ENCODE results near the gene GRPEL1. TPM values are rescaled to one million over a fixed set of nuclear protein-coding genes. Genes with fewer than 3 reads are reported as not detected.

The GRPEL1 gene
- total and polyA plus RNA-seq, 2 of the 13 experiments (the other 11 are each of a cell fraction or from before 2014, with no cell fraction given): 32.3 to 141 TPM

DNA sequence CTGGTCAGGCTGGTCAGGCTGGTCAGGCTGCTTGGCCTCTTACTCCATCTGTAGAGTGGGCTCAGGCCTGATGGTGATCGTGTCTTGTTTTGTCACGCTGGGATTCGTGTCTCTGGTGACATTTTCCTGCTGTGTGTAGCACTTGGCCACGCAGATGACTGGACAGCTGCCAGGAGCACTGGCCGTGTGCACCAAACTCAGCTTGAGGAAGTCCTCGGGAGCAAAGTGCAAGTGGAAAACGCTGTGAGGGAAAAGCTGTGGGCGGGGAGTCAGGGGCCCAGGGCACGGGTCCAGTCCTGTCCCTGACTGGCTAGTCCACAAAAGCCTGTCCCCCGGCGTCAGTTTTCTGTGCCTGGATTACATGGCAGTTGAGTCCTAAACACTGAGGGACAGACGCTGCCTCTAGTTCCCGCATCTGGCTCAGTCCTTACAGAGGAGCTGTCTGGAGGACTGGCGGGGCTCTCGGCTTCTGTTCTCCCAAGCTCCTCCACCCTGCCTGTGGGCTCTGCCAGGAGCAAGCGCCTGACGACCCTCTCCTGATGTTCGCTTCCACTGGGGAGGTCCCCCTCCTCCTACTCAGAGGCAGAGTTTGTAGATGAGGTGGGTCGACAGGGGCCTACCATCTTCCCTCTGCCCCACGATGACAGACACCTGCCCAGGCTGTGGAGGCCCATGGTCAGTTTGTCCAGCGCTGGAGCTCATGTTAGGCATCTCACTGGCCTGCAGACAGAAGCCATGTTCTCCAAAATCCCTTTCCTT is 35.9 kb upstream of the GRPEL1 start (continued):
- TF ChIP-seq ZNF816 (CRISPR knock-in tag; IDR thresholded peaks at IDR 0.05; ENCODE audit: borderline replicate concordance): no peak
- peak in 1 of 2 experiments; percentile 35; a peak in 1 of 4 replicates for TF ChIP-seq REST (IDR thresholded peaks at IDR 0.05; ENCODE audit: borderline replicate concordance in 1 of 2, low read depth in 1 of 2, low read length in 2 of 2)
- TF ChIP-seq, protein P1, sequence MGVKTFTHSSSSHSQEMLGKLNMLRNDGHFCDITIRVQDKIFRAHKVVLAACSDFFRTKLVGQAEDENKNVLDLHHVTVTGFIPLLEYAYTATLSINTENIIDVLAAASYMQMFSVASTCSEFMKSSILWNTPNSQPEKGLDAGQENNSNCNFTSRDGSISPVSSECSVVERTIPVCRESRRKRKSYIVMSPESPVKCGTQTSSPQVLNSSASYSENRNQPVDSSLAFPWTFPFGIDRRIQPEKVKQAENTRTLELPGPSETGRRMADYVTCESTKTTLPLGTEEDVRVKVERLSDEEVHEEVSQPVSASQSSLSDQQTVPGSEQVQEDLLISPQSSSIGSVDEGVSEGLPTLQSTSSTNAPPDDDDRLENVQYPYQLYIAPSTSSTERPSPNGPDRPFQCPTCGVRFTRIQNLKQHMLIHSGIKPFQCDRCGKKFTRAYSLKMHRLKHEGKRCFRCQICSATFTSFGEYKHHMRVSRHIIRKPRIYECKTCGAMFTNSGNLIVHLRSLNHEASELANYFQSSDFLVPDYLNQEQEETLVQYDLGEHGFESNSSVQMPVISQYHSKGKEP (CRISPR knock-in tag; IDR thresholded peaks at IDR 0.05): no peak
- peak; percentile 11; the same call in 1 of the 2 replicates for TF ChIP-seq FOSL2 (CRISPR knock-in tag; IDR thresholded peaks at IDR 0.05)
- no peak for TF ChIP-seq ZNF773 (CRISPR knock-in tag; IDR thresholded peaks at IDR 0.05; ENCODE audit: borderline replicate concordance)
- TF ChIP-seq POLR2A (IDR thresholded peaks at IDR 0.05; ENCODE audit: insufficient read depth in 1 of 2, low read depth in 2 of 2, low read length in 2 of 2): peak; percentile 51 to 62
- TF ChIP-seq TEF (CRISPR knock-in tag; IDR thresholded peaks at IDR 0.05): no peak
- no peak for TF ChIP-seq PLRG1 (conservative IDR thresholded peaks at IDR 0.05)
- TF ChIP-seq ZNF496 (CRISPR knock-in tag; IDR thresholded peaks at IDR 0.05; ENCODE audit: insufficient replicate concordance): no peak
- TF ChIP-seq, protein P2, sequence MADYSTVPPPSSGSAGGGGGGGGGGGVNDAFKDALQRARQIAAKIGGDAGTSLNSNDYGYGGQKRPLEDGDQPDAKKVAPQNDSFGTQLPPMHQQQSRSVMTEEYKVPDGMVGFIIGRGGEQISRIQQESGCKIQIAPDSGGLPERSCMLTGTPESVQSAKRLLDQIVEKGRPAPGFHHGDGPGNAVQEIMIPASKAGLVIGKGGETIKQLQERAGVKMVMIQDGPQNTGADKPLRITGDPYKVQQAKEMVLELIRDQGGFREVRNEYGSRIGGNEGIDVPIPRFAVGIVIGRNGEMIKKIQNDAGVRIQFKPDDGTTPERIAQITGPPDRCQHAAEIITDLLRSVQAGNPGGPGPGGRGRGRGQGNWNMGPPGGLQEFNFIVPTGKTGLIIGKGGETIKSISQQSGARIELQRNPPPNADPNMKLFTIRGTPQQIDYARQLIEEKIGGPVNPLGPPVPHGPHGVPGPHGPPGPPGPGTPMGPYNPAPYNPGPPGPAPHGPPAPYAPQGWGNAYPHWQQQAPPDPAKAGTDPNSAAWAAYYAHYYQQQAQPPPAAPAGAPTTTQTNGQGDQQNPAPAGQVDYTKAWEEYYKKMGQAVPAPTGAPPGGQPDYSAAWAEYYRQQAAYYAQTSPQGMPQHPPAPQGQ (CRISPR knock-in tag; IDR thresholded peaks at IDR 0.05; ENCODE audit: borderline replicate concordance): no peak
- no peak for TF ChIP-seq ZNF234 (CRISPR knock-in tag; conservative IDR thresholded peaks at IDR 0.05)
- TF ChIP-seq ZNF687 (CRISPR knock-in tag; IDR thresholded peaks at IDR 0.05): peak; percentile 70
- no peak for TF ChIP-seq ZUFSP (CRISPR knock-in tag; IDR thresholded peaks at IDR 0.05; ENCODE audit: borderline replicate concordance)

Measured in HepG2 (cell line).